NCI-H2196 (cell line): Measurements from ENCODE around the gene MTFR1L.

Experiments
- DNase-seq: peaks from one replicate; lab custom pipeline; 2025; ENCODE audit not compliant: unreplicated experiment; lab: John Stamatoyannopoulos, UW

MTFR1L gene

DNA sequence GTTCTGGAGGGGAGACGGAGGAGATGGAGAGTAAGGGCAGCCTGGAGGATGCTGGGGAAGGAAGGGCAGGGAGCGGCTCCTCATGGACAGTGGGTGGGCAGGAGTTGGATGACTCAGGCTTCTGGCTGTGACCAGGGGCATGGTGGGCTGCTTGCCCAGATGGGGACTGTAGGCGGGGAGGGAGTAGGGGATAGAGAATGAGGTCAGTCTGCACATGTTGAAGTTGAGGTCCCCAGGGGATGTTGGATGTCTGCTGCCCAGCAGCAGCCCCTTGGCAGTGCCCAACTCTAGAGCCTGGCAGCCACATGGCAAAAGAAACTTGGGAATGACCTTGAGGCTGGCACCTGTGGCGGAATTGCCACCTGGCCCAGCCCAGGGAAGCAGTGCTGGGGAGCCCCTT is 13.3 kb upstream of the MTFR1L start:
- DNase-seq = no peak

DNA sequence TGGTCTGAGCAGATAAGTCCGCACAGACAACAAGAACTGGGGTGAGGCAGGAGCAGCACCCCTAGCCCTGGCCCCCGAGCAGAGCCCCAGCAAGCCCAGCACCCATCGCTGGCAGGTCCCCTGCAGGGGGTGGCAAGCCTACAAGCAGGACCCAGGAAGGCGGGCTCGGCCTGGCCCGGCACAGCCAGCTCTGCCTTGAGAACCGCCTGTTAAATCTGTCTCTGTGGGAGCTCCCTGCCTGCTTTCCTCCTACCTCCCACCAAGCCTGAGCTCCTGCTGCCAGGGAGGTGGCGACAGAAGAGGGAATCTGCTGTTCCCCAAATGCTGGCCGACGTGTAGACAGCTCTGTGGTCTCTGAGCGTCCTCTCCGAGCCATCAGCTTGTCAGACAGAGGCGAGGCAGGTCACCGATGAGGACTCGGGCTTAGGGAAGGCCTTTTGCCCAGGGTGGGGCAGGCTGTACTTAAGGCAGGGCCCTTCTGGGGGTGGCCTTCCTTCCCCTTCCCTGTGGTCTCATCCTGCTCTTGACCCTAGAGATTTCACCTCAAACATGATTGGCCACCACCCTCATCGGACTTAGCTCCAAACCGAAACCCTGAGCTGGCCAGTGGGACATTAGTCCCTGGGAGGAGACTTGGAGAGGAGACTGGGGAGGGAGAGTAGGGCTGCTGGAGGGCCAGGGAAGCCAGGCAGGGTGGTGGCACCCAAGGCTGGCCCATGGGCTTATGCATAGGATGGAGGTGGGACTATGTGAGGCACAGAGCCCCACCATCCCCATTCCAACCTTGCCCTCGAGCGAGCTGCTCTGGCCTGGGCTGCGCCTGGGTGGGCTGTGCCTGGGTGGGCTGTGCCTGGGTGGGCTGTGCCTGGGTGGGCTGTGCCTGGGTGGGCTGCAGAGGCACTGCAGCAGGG is 12.0 kb upstream of the MTFR1L start:
- no peak for DNase-seq

DNA sequence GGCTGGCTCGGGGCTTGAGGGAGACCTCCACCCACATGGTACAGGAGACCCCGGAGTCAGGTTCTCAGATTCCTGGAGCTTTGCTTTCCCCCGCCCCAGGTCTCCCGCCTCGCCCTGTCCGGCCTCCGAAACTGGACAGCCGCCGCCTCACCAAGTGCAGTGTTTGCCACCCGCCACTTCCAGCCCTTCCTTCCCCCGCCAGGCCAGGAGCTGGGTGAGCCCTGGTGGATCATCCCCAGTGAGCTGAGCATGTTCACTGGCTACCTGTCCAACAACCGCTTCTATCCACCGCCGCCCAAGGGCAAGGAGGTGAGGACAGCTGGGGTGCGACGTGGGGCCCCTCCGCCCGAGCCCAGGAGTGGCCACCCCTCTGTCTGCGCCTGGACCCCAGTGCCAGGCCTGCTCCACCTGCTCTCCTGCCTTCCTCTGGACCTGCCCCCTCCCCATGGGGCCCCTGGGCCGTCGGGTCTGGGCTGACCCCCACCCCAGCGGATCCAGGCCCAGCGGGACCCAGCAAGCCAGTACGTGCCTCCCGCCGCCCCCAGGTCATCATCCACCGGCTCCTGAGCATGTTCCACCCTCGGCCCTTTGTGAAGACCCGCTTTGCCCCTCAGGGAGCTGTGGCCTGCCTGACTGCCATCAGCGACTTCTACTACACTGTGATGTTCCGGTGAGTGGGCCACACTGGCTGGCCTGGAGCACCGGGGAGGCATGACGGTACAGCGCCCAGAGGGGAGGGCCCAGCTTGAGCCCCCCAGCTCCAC is 11.1 kb upstream of the MTFR1L start:
- DNase-seq = no peak

- no peak for DNase-seq
Measured at GRCh38 chr1:25809283-25809926, 10.3 kb upstream of the MTFR1L start.

- DNase-seq = no peak
Measured at GRCh38 chr1:25809929-25810328, 9.8 kb upstream of the MTFR1L start.

GRCh38 chr1:25810341-25811299 is 9.1 kb upstream of the MTFR1L start:
- peak; percentile 72 for DNase-seq

- no peak for DNase-seq
Measured at GRCh38 chr1:25811384-25812082, 8.2 kb upstream of the MTFR1L start.

DNA sequence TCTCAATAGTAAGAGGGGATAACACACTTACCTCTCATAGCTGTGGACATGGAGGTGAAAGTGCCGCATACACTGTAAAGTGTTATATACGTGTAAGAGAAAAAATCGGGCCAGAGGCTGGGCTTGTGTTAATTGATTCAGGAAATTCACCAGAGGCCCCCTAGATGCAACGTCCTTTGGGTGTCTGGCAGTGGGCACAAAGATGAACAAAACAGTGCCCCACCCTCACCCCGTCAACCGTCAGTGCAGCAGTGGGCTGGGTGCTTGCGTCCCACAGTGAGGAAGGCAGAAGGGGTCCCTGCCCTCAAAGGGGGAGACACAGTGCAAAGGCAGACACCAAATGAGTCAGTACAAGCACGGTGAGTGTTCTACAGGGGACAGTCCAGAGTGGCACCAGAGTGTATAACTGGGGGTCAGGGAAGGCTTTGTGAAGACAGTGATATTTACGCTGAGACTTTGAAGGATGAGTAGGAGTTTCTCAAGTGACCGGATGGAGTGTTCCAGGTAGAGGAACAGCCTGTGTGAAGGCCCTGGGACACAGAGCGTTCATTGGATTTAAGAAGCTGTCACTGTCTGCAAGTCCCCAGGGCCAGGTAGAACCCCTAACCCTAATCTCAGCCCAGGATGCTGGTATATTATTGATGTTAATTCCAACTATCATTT is 6.6 kb upstream of the MTFR1L start:
- DNase-seq = no peak

DNA sequence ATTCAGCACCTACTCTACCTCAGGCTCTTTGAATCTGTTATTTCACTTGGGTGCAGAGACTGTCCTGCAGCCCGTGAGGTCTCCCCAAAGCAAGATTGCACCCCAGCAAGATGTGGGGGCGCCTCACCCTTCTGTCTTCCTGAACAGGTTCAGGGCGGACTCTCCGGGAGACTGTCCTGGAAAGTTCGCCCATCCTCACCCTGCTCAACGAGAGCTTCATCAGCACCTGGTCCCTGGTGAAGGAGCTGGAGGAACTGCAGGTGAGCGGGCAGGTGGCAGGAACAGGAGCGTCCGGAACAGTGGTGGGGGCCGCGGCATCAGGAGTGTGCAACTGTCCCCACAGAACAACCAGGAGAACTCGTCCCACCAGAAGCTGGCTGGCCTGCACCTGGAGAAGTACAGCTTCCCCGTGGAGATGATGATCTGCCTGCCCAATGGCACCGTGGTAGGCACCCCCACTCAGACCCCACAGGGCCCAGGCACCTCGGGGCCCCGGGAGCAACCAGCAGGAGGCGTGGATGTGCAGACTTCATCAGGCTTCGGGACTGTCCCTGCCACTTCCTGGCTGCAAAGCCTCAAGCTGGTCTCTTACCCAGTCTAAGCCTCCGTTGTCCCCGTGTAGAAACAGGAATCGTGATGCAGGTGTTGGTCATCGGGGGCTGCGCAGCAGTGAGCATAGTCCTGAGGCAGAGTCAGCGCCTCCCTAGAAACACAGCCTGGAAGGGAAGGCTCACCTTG is 5.9 kb upstream of the MTFR1L start:
- DNase-seq = no peak

- DNase-seq = no peak
Measured at GRCh38 chr1:25814549-25815087, 5.1 kb upstream of the MTFR1L start.

- no peak for DNase-seq
Measured at GRCh38 chr1:25815208-25816111, 4.3 kb upstream of the MTFR1L start.

- DNase-seq = no peak
Measured at GRCh38 chr1:25816112-25816718, 3.5 kb upstream of the MTFR1L start.

DNA sequence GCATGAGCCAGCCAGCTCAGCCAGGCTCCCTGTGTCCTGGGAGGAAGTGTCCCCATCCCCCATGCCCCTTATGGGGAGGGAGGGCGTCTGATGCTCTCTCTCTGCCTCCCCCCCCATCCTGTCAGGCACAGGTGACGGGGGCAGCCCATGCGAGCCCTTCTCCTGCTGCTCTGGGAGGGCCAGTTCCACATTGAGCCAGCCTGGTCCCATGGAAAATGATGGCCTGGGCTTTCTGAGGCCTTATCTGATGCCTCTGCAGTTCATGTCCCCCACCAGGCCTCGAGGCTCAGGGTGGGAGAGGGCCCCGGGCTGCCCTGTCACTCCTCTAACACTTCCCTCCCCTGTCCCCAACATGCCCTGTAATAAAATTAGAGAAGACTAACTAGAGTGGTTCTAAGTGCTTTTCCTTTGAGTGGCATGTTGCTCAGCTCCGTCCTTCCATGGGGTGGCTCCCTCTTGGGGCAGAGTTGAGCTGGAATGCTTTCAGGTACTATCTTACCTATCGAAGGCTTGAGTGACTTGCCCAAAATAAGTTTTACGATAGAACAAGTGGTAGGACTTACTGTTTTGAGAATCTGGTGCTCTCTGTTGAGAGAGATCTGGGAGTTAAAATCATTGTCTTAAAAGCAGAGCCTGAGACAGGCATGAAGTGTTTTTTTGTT is 1.8 kb upstream of the MTFR1L start:
- DNase-seq = no peak

GRCh38 chr1:25818569-25818968 is 1.2 kb upstream of the MTFR1L start:
- DNase-seq = no peak

- DNase-seq = peak; percentile 26
Measured at GRCh38 chr1:25820247-25821111, 725 bp downstream of the MTFR1L start.

GRCh38 chr1:25821112-25821476 is 1.3 kb downstream of the MTFR1L start:
- no peak for DNase-seq
